ENCODE data around the gene HOMER2. TPM values are rescaled to one million over a fixed set of nuclear protein-coding genes. Genes with fewer than 3 reads are reported as not detected.

Gene HOMER2
- total and polyA plus RNA-seq, 2 of the 13 experiments (the other 11 are each of a cell fraction or from before 2014, with no cell fraction given) = 12.9 to 14.1 TPM

- TF ChIP-seq ZNF576 (CRISPR knock-in tag; IDR thresholded peaks at IDR 0.05) (no peak), ZNF354B (CRISPR knock-in tag; IDR thresholded peaks at IDR 0.05) (no peak), BCL3 (CRISPR knock-in tag; IDR thresholded peaks at IDR 0.05) (no peak; the same call in 1 of the 2 replicates), ATAD3A (CRISPR knock-in tag; IDR thresholded peaks at IDR 0.05) (no peak; the same call in 1 of the 2 replicates), TBX3 (IDR thresholded peaks at IDR 0.05; ENCODE audit: borderline replicate concordance) (no peak), MAX (IDR thresholded peaks at IDR 0.05) (peak; percentile 99), ZBTB40 (IDR thresholded peaks at IDR 0.05) (peak; percentile 66), ZBTB40 (CRISPR knock-in tag; IDR thresholded peaks at IDR 0.05) (peak; percentile 90), TCF7L2 (IDR thresholded peaks at IDR 0.05; ENCODE audit: low read depth, low read length) (no peak), PRDM15 (CRISPR knock-in tag; IDR thresholded peaks at IDR 0.05) (0 out of 2 replicates have a peak, but pooled peaks have one; percentile 26), JUNB (CRISPR knock-in tag; IDR thresholded peaks at IDR 0.05; ENCODE audit: borderline replicate concordance) (peak; percentile 81), TEF (CRISPR knock-in tag; IDR thresholded peaks at IDR 0.05) (peak; percentile 71; the same call in 1 of the 2 replicates), JUND (CRISPR knock-in tag; IDR thresholded peaks at IDR 0.05) (0 out of 2 replicates have a peak, but pooled peaks have one; percentile 33)
Measured at GRCh38 chr15:82985688-82986441, 33.3 kb upstream of the HOMER2 start, which contains the start of gene RAMAC (continued).
